ENCODE data around the gene CD34.
A peak's percentile ranks its signal among the peaks of the same experiment; 100 is the strongest.

The CD34 gene

GRCh38 chr1:207875532-207875931 is 35.4 kb downstream of the CD34 start:
- H3K27me3 Mint-ChIP-seq, result no peaks in the 10 kb centered on the region
- no peak overlapping the region for H3K4me3 Mint-ChIP-seq
- peaks cover 47% of the 10 kb centered on the region for H3K4me1 Mint-ChIP-seq
- DNase-seq (ENCODE audit: low spot score in 2 of 2) (no peak), ATAC-seq (replicated peaks; ENCODE audit: extremely low read depth, poor library complexity, severe bottlenecking) (no peak)
- H3K27ac Mint-ChIP-seq (ENCODE audit: low read depth), result no peak overlapping the region
- no peaks in the 10 kb centered on the region for H3K9me3 Mint-ChIP-seq
- H3K36me3 Mint-ChIP-seq (ENCODE audit: insufficient read depth), result peaks cover 2% of the 10 kb centered on the region

GRCh38 chr1:207873055-207873890 is 37.7 kb downstream of the CD34 start:
- H3K27ac Mint-ChIP-seq (ENCODE audit: low read depth), result peak overlapping the region; percentile 77
- H3K4me3 Mint-ChIP-seq, result peak overlapping the region; percentile 66
- H3K27me3 Mint-ChIP-seq, result no peaks in the 10 kb centered on the region
- DNase-seq (ENCODE audit: low spot score in 2 of 2), result no peak
- ATAC-seq (replicated peaks; ENCODE audit: extremely low read depth, poor library complexity, severe bottlenecking), result peak; percentile 34
- no peaks in the 10 kb centered on the region for H3K9me3 Mint-ChIP-seq
- peaks cover 61% of the 10 kb centered on the region for H3K4me1 Mint-ChIP-seq
- H3K36me3 Mint-ChIP-seq (ENCODE audit: insufficient read depth), result peaks cover 3% of the 10 kb centered on the region

GRCh38 chr1:207872621-207873020 is 38.3 kb downstream of the CD34 start:
- H3K27ac Mint-ChIP-seq (ENCODE audit: low read depth), result peak overlapping the region; percentile 77
- no peaks in the 10 kb centered on the region for H3K27me3 Mint-ChIP-seq
- peaks cover 61% of the 10 kb centered on the region for H3K4me1 Mint-ChIP-seq
- no peak for DNase-seq (ENCODE audit: low spot score in 2 of 2)
- H3K36me3 Mint-ChIP-seq (ENCODE audit: insufficient read depth), result peaks cover 10% of the 10 kb centered on the region
- H3K4me3 Mint-ChIP-seq, result peak overlapping the region; percentile 66
- H3K9me3 Mint-ChIP-seq, result no peaks in the 10 kb centered on the region
- no peak for ATAC-seq (replicated peaks; ENCODE audit: extremely low read depth, poor library complexity, severe bottlenecking)

- H3K36me3 Mint-ChIP-seq (ENCODE audit: insufficient read depth), result peaks cover 20% of the 10 kb centered on the region
- peaks cover 68% of the 10 kb centered on the region for H3K4me1 Mint-ChIP-seq
- ATAC-seq (replicated peaks; ENCODE audit: extremely low read depth, poor library complexity, severe bottlenecking) (no peak), DNase-seq (ENCODE audit: low spot score in 2 of 2) (no peak)
- H3K27me3 Mint-ChIP-seq, result no peaks in the 10 kb centered on the region
- peak overlapping the region; percentile 80 for H3K27ac Mint-ChIP-seq (ENCODE audit: low read depth)
- H3K9me3 Mint-ChIP-seq, result no peaks in the 10 kb centered on the region
- H3K4me3 Mint-ChIP-seq, result peak overlapping the region; percentile 28
These were observed 39.7 kb downstream of the CD34 start for GRCh38 chr1:207871117-207871649.

- peak overlapping the region; percentile 95 for H3K4me3 Mint-ChIP-seq
- H3K27ac Mint-ChIP-seq (ENCODE audit: low read depth), result peak overlapping the region; percentile 80
- no peaks in the 10 kb centered on the region for H3K9me3 Mint-ChIP-seq
- H3K36me3 Mint-ChIP-seq (ENCODE audit: insufficient read depth), result peaks cover 25% of the 10 kb centered on the region
- ATAC-seq (replicated peaks; ENCODE audit: extremely low read depth, poor library complexity, severe bottlenecking), result no peak
- peaks cover 69% of the 10 kb centered on the region for H3K4me1 Mint-ChIP-seq
- no peak for DNase-seq (ENCODE audit: low spot score in 2 of 2)
- H3K27me3 Mint-ChIP-seq, result no peaks in the 10 kb centered on the region
These were observed 40.5 kb downstream of the CD34 start for GRCh38 chr1:207870306-207871031.

GRCh38 chr1:207869859-207870258 is 41.1 kb downstream of the CD34 start:
- Mint-ChIP-seq H3K27me3 (no peaks in the 10 kb centered on the region), H3K9me3 (no peaks in the 10 kb centered on the region), H3K4me3 (peak overlapping the region; percentile 95), H3K36me3 (ENCODE audit: insufficient read depth) (peaks cover 27% of the 10 kb centered on the region), H3K27ac (ENCODE audit: low read depth) (peak overlapping the region; percentile 80), H3K4me1 (peaks cover 74% of the 10 kb centered on the region)
- ATAC-seq (replicated peaks; ENCODE audit: extremely low read depth, poor library complexity, severe bottlenecking), result no peak
- no peak for DNase-seq (ENCODE audit: low spot score in 2 of 2)

GRCh38 chr1:207868774-207869721 is 41.9 kb downstream of the CD34 start:
- Mint-ChIP-seq H3K27me3 (no peaks in the 10 kb centered on the region), H3K27ac (ENCODE audit: low read depth) (peak overlapping the region; percentile 86), H3K9me3 (no peaks in the 10 kb centered on the region), H3K4me1 (peaks cover 78% of the 10 kb centered on the region), H3K36me3 (ENCODE audit: insufficient read depth) (peaks cover 27% of the 10 kb centered on the region), H3K4me3 (peak overlapping the region; percentile 95)
- peak; percentile 61 for ATAC-seq (replicated peaks; ENCODE audit: extremely low read depth, poor library complexity, severe bottlenecking)
- DNase-seq (ENCODE audit: low spot score in 2 of 2), result peak; percentile 60 to 61

GRCh38 chr1:207868251-207868773 is 42.6 kb downstream of the CD34 start:
- Mint-ChIP-seq H3K4me3 (peak overlapping the region; percentile 95), H3K4me1 (peaks cover 78% of the 10 kb centered on the region), H3K27ac (ENCODE audit: low read depth) (peak overlapping the region; percentile 86), H3K36me3 (ENCODE audit: insufficient read depth) (peaks cover 28% of the 10 kb centered on the region), H3K27me3 (no peaks in the 10 kb centered on the region), H3K9me3 (no peaks in the 10 kb centered on the region)
- DNase-seq (ENCODE audit: low spot score in 2 of 2) (no peak), ATAC-seq (replicated peaks; ENCODE audit: extremely low read depth, poor library complexity, severe bottlenecking) (peak; percentile 35)

- H3K27me3 Mint-ChIP-seq, result no peaks in the 10 kb centered on the region
- peaks cover 78% of the 10 kb centered on the region for H3K4me1 Mint-ChIP-seq
These were observed 43.5 kb downstream of the CD34 start for GRCh38 chr1:207867136-207868109.

GRCh38 chr1:207866471-207867135 is 44.3 kb downstream of the CD34 start:
- no peaks in the 10 kb centered on the region for H3K27me3 Mint-ChIP-seq
- peaks cover 39% of the 10 kb centered on the region for H3K36me3 Mint-ChIP-seq (ENCODE audit: insufficient read depth)
- no peaks in the 10 kb centered on the region for H3K9me3 Mint-ChIP-seq
- H3K4me3 Mint-ChIP-seq, result peak overlapping the region; percentile 95
- no peak for ATAC-seq (replicated peaks; ENCODE audit: extremely low read depth, poor library complexity, severe bottlenecking)
- H3K4me1 Mint-ChIP-seq, result peaks cover 81% of the 10 kb centered on the region
- peak overlapping the region; percentile 86 for H3K27ac Mint-ChIP-seq (ENCODE audit: low read depth)
- no peak for DNase-seq (ENCODE audit: low spot score in 2 of 2)

More at GRCh38 chr1:207867136-207868109, 43.5 kb downstream of the CD34 start:
- Mint-ChIP-seq H3K9me3 (no peaks in the 10 kb centered on the region), H3K36me3 (ENCODE audit: insufficient read depth) (peaks cover 33% of the 10 kb centered on the region), H3K27ac (ENCODE audit: low read depth) (peak overlapping the region; percentile 86), H3K4me3 (peak overlapping the region; percentile 95)
- ATAC-seq (replicated peaks; ENCODE audit: extremely low read depth, poor library complexity, severe bottlenecking), result peak; percentile 24
- no peak for DNase-seq (ENCODE audit: low spot score in 2 of 2)

All from central memory CD8-positive, alpha-beta T cell (primary cell).